ENCODE measurements around the gene CRIP3.

GRCh38 chr6:43268355-43268700, 40.3 kb downstream of the CRIP3 start:
- no peak for TF ChIP-seq EZH2 (IDR thresholded peaks at IDR 0.05; ENCODE audit: insufficient read depth, poor library complexity, severe bottlenecking)
- TF ChIP-seq EZH2phosphoT487 (IDR thresholded peaks at IDR 0.05; ENCODE audit: insufficient read depth, low read depth): no peak
